OCI-M2 (cell line): ENCODE measurements around the gene ACAP1.
"Not testable (repeated sequence)": the region's sequence is repeated elsewhere in the genome, so short reads cannot be mapped to it uniquely, and the experiment has no call there.

Experiments used
- DNase-seq: peaks from one replicate; lab custom pipeline; 2025; ENCODE audit not compliant: unreplicated experiment; lab: John Stamatoyannopoulos, UW

ACAP1 gene

DNA sequence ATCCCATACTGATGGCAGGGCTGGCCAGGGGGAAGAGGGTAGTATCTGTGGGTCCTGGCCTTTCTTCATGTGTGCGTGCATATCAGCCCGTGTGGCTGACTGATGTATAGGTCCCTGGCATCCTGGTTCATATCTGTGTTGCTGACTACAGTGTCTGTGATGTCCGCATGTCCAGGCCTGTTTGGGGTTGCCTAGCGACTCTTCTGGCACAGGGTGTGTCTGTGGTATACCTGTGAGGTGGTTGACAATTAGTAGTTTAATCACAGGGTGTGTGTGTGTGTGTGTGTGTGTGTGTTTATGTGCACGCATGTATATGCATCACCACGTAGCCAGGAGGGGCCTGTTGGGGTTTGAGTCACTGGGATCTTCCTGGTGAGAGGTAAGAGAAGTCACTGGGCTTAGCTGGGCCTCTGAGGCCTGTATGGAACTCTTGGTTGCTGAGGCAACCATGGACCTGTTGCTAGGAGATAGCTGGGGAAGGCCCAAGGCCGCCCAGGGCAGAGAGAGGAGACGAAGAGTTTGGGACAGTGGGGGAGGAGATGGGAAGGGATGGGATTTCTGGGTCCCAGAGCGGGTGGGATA is 18.0 kb downstream of the ACAP1 start:
- DNase-seq, result no peak

DNA sequence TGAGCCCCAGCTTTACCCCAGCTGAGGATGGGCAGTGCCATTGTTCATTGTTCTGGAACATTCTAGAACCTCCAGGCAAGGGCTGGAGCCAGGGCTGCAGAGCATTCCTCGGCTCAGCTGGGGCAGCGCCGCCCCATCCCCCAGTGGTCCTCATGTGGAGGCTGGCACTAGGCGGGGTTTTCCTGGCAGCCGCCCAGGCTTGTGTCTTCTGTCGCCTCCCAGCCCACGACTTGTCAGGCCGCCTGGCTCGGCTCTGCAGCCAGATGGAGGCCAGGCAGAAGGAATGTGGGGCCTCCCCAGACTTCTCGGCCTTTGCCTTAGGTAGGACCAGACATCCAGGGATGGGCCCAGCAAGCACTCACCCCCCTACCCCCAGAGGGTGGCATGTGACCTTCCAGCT is 18.7 kb downstream of the ACAP1 start, which contains the start of gene TMEM95:
Gene TMEM95 (plus strand): TSS at position 104 of the 400 bp plus-strand sequence. CDS start 49 bp downstream, at position 153.
- DNase-seq, result no peak

GRCh38 chr17:7355573-7355972 is 19.2 kb downstream of the ACAP1 start:
- no peak for DNase-seq

DNA sequence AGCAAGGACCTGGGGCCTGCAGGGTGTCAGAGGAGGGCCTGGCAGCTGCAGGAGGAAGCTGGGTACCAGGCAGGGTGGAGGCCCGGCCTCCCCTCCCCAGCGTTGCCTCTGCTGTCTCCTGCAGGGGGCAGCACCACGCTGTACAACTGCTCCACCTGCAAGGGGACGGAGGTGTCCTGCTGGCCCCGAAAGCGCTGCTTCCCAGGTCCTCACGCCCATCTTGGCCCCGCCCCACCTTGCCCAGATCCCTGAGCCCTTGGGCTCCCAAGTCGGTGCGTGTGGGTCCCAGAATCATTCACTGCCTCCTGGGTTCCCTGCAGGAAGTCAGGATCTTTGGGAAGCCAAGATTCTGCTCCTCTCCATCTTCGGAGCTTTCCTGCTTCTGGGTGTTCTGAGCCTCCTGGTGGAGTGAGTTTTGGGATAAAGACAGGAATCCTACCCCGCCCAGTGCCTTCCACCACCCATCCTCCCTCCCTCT is 19.8 kb downstream of the ACAP1 start:
- peak; percentile 18 for DNase-seq

DNA sequence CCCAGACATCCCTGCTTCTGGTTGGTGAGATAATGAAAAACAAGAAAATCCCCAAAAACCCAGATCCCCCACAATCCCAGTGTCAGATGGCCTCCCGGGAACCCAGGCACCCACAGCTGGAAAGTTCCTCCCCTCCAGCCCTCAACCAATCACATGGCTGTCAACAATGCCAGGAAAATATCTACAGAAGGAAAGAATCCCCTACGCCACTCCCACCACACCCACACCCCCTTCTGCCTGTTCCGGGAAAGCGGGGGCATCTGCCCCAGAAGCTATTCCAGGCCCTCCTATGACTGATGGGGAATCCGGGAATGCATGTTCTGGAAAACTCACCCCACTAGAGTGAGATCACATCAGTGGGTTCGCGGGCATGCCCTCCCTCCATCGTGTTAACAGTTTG is 20.4 kb downstream of the ACAP1 start:
- DNase-seq, result no peak

DNA sequence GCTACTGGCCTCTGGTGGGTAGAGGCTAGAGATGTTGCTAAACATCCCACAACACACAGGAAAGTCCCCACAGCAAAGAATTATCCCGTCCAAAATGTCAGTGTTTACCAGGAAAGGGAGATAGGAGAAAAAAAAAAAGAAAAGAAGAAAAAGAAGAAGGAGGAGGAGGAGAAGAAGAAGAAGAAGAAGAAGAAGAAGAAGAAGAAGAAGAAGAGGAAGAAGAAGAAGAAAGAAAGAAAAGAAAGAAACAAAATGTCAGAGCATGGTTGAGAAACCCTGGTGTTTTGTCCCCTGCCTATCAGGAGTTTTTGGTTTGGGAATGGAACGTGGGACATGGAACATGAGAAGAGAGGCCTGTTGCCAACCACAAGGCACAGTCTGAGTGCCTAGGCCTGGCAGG is 21.1 kb downstream of the ACAP1 start:
- DNase-seq, result no peak

DNA sequence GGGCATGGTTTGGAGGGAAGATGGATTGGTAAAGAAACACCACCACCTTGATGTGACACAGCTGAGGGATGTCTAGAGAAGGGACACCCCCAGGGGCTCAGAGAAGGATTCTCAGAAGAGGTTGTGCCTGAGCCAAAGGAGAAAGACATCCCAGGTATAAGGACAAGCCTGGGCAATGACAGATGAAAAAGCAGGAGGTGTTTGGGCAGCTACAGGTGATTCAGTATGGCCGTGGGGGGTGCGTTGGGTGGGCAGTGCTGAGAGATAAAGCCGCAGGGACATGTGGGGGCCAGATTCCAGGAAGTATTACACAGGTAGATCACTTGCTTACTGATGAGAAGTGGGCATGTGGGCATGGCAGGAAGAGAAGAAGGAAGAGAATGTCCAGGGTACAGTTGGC is 25.6 kb downstream of the ACAP1 start:
- no peak for DNase-seq

- no peak for DNase-seq
These were observed 27.0 kb downstream of the ACAP1 start for GRCh38 chr17:7363311-7363710.

- not testable (repeated sequence) for DNase-seq
These were observed 29.6 kb downstream of the ACAP1 start for GRCh38 chr17:7365963-7366362.

GRCh38 chr17:7367083-7367482 is 30.8 kb downstream of the ACAP1 start:
- no peak for DNase-seq

GRCh38 chr17:7367918-7368598 is 31.7 kb downstream of the ACAP1 start:
- no peak for DNase-seq

DNA sequence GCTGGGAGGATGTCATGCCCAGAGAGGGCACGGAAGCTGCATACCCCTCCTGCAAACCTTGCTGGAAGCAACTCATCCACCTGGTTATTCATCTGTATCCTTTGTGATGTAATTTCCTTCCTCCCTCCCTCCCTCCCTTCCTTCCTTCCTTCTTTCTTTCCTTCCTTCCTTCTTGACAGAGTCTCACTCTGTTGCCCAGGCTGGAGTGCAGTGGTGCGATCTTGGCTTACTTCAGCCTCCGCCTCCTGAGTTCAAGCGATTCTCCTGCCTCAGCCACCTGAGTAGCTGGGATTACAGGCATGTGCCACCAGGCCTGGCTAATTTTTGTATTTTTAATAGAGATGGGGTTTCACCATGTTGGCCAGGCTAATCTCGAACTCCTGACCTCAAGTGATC is 32.3 kb downstream of the ACAP1 start:
- DNase-seq, result not testable (repeated sequence)

DNA sequence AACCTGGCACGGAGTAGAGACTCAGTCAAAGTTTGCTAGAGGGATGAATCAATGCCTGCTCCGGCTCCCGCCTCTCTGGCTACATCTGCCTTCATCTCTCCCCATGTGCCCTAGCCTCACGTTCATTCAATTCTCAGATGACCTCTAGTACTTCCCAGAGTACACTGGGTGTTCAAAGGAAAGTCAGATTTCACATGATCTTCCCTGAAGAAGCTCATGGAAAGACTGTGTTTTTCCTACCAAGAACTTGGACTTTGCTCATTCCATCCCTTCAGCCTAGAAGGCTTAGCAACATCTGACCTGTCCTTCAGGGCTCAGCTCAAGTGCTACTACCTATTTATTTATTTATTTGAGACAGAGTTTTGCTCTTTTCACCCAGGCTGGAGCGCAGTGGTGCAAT is 33.5 kb downstream of the ACAP1 start:
- DNase-seq, result no peak

GRCh38 chr17:7370853-7371252 is 34.5 kb downstream of the ACAP1 start:
- no peak for DNase-seq

DNA sequence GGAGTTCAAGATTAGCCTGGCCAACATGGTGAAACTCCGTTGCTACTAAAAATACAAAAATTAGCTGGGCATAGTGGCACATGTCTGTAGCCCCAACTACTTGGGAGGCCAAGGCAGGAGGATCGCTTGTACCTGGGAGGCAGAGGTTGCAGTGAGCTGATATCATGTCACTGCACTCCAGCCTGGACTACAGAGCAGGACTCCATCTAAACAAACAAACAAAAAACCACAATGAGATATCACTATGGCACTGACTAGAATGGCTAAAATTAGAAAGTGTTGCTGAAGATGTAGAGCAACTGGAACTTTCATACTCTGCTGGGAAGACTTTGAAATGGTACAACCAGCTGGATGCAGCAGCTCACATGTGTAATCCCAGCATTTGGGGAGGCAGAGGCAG is 38.0 kb downstream of the ACAP1 start:
- no peak for DNase-seq

DNA sequence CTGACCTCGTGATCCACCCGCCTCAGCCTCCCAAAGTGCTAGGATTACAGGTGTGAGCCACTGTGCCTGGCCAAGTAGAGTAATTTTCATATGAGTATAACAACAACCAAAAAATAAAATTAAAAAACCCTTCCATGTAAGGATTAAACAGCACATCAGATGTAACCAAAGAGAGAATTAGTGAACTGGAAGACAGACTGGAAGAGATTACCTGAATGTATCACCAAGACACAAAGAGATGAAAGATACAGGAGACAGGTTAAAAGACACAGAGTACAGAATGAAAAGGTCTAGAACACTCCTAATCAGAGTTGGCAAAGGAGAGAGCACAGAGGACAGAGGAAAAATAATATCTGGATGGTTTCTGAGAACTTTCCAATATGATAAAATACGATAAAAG is 42.8 kb downstream of the ACAP1 start:
- no peak for DNase-seq

DNA sequence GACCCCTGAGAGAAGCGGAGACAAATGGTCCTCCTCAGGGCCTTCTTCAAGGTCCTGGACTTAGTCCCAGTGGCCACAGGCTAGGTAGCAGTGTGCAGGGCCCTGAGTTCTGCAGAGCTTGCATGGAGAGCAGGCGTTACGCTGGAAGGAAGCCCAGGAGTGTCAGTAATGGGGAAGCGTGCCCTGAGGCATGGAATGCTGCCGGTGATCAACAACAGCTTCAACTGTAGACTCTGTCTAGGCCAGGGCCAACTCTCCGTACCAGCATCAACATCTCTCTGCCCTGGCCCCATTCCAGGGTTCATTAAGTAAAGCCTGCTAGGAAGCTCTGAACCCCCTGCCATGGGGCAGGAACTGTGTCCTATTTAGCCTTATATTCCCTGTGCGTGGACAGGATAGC is 44.0 kb downstream of the ACAP1 start:
- DNase-seq, result no peak

DNA sequence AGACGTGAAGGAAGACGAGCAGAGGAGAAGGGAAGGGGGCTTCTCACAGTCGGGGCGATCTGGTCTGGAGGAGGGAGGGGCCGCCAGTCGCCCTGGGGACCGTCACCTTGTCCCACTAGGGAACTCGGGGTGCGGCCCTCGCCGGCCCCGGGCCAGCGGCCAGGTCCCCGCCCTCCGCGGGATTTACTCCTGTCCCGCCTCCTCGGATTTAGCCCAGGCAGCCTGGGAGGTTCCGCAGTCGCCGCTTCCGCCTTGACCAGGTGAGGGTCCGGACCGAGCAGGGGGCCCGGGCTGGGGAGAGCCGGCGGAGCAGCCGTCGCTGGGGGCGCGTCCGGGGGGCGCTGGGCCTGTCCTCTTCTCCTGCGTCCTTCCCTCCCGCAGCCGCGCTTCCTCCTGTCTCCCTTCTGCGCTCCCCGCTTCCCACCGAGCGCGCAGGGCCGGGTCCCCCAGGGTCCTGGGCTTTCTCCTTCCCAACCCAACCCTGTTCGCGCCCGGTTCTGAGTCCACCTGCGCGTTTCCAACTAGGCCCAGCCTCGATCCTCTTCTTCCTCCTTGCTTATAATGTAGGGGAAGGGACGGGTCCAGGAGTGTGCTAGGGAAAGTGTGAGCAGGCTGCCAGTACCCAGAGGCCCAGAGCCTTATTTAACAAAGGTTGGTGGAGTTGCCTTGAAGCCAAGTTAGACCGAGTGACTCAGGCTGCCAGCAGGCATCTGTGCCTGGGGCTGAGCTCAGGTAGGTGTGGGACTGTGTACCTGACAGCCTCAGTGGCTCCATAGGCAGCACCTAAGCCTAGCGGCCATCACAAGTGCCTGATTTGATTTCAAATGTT is 44.7 kb downstream of the ACAP1 start, which contains the start of gene TNK1:
Gene TNK1 (plus strand): TSS at position 235 of the 829 bp plus-strand sequence. CDS start 1,838 bp downstream, outside the sequence.
- no peak for DNase-seq

- DNase-seq, result no peak
These were observed 46.6 kb downstream of the ACAP1 start for GRCh38 chr17:7382901-7383300.

- no peak for DNase-seq
These were observed 47.0 kb downstream of the ACAP1 start for GRCh38 chr17:7383371-7383741.

DNA sequence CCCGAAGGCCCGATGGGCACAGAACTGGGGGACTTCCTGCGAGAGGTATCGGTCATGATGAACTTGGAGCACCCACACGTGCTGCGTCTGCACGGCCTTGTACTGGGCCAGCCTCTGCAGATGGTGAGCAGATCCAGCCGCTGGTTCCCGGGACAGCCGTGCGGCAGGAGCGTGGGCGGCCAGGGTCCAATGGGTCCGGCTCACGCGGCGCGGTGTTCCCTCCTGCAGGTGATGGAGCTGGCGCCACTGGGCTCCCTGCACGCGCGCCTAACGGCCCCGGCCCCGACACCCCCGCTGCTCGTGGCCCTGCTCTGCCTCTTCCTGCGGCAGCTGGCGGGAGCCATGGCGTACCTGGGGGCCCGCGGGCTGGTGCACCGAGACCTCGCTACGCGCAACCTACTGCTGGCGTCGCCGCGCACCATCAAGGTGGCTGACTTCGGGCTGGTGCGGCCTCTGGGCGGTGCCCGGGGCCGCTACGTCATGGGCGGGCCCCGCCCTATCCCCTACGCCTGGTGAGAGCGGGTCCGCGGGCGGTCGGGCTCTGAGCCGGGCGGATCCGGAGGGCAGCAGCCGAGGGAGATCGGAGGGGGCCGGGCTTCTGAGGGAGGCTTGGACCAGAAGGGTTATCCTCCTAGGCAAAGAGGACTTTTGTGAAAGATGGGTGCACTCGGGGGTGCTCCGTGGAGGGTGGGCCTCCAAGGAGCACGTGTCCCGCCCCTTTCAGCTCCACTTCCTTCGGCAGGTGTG is 47.6 kb downstream of the ACAP1 start:
- no peak for DNase-seq
